ENCODE results near the gene SNX11. TPM values are rescaled to one million over a fixed set of nuclear protein-coding genes. Genes with fewer than 3 reads are reported as not detected.

SNX11 gene
- total and polyA plus RNA-seq, 4 donors: 6.4 to 11.4 (median 8.5) TPM

- no peak for TF ChIP-seq HNF4G (IDR thresholded peaks at IDR 0.05)
- TF ChIP-seq EGR1 (IDR thresholded peaks at IDR 0.05; ENCODE audit: low read depth in 2 of 2): no peak
- TF ChIP-seq MAX (IDR thresholded peaks at IDR 0.05): no peak
- TF ChIP-seq TAF1 (conservative IDR thresholded peaks at IDR 0.05): no peak
- TF ChIP-seq ATF3 (IDR thresholded peaks at IDR 0.05): no peak
- TF ChIP-seq ZBTB33 (IDR thresholded peaks at IDR 0.05): no peak
- TF ChIP-seq GABPA (IDR thresholded peaks at IDR 0.05 in 1 of 2, conservative IDR thresholded peaks at IDR 0.05 in 1 of 2): no peak
- TF ChIP-seq RAD21 (IDR thresholded peaks at IDR 0.05): no peak
- no peak for TF ChIP-seq HNF4A (conservative IDR thresholded peaks at IDR 0.05)
- TF ChIP-seq JUND (IDR thresholded peaks at IDR 0.05): no peak
- no peak for TF ChIP-seq REST (IDR thresholded peaks at IDR 0.05)
- TF ChIP-seq NR2F2 (IDR thresholded peaks at IDR 0.05): no peak
- WGBS: 95% methylated on average over 3 of the region's 3 CpGs
- Histone ChIP-seq H3K4me1 (ENCODE audit: control insufficient read depth in 4 of 4, insufficient read depth in 4 of 4, low read length in 3 of 4) (no peaks in the 10 kb centered on the region), H3K9me3 (ENCODE audit: control insufficient read depth in 4 of 4, low read length in 3 of 4) (no peaks in the 10 kb centered on the region), H3K27ac (ENCODE audit: low read depth in 1 of 2, low read length in 2 of 2) (no peak overlapping the region), H3K36me3 (ENCODE audit: control insufficient read depth in 4 of 4, insufficient read depth in 3 of 4, low read depth in 1 of 4, low read length in 3 of 4) (peaks cover 4 to 47% (median 34%) of the 10 kb centered on the region in 4 donors), H3K27me3 (ENCODE audit: control insufficient read depth in 4 of 4, insufficient read depth in 4 of 4, low read length in 3 of 4) (no peaks in the 10 kb centered on the region), H3K9ac (ENCODE audit: low read depth in 1 of 2, low read length in 2 of 2) (no peak overlapping the region), H3K4me3 (ENCODE audit: low read depth in 1 of 3, low read length in 3 of 3) (no peak overlapping the region)
- DNase-seq (ENCODE audit: low spot score): no peak
Measured at GRCh38 chr17:48122665-48123045, 15.1 kb downstream of the SNX11 start.

- Histone ChIP-seq H3K36me3 (ENCODE audit: control insufficient read depth in 4 of 4, insufficient read depth in 3 of 4, low read depth in 1 of 4, low read length in 3 of 4) (peaks cover 4 to 43% (median 30%) of the 10 kb centered on the region in 4 donors), H3K4me1 (ENCODE audit: control insufficient read depth in 4 of 4, insufficient read depth in 4 of 4, low read length in 3 of 4) (no peaks in the 10 kb centered on the region), H3K9me3 (ENCODE audit: control insufficient read depth in 4 of 4, low read length in 3 of 4) (no peaks in the 10 kb centered on the region), H3K27me3 (ENCODE audit: control insufficient read depth in 4 of 4, insufficient read depth in 4 of 4, low read length in 3 of 4) (no peaks in the 10 kb centered on the region), H3K4me3 (ENCODE audit: low read depth in 1 of 3, low read length in 3 of 3) (no peak overlapping the region), H3K9ac (ENCODE audit: low read depth in 1 of 2, low read length in 2 of 2) (no peak overlapping the region), H3K27ac (ENCODE audit: low read depth in 1 of 2, low read length in 2 of 2) (no peak overlapping the region)
- WGBS: 94% methylated on average over 6 of the region's 6 CpGs
- TF ChIP-seq CTCF (IDR thresholded peaks at IDR 0.05; ENCODE audit: low read depth, low read length, missing input control) (no peak), RXRA (IDR thresholded peaks at IDR 0.05) (no peak), HNF4G (IDR thresholded peaks at IDR 0.05) (no peak), HNF4A (conservative IDR thresholded peaks at IDR 0.05) (no peak), FOXA2 (IDR thresholded peaks at IDR 0.05) (no peak), ATF3 (IDR thresholded peaks at IDR 0.05) (no peak), MAX (IDR thresholded peaks at IDR 0.05) (no peak), FOXA1 (IDR thresholded peaks at IDR 0.05) (no peak), SP1 (IDR thresholded peaks at IDR 0.05) (no peak), GABPA (IDR thresholded peaks at IDR 0.05 in 1 of 2, conservative IDR thresholded peaks at IDR 0.05 in 1 of 2) (no peak), RAD21 (IDR thresholded peaks at IDR 0.05) (no peak)
- DNase-seq (ENCODE audit: low spot score): no peak
Measured at GRCh38 chr17:48123111-48123510, 15.5 kb downstream of the SNX11 start.

Data from liver (tissue), 9 donors.